ENCODE results near the gene FAF1.
A peak's percentile ranks its signal among the peaks of the same experiment; 100 is the strongest.
"Not testable (repeated sequence)": the region's sequence is repeated elsewhere in the genome, so short reads cannot be mapped to it uniquely, and the experiment has no call there.

Gene FAF1

GRCh38 chr1:50952566-50952965, 7.5 kb downstream of the FAF1 start:
- DNase-seq, result not testable (repeated sequence)

GRCh38 chr1:50950396-50950795, 9.7 kb downstream of the FAF1 start:
- DNase-seq, result no peak

- no peak for DNase-seq
These were observed 10.6 kb downstream of the FAF1 start for GRCh38 chr1:50949286-50949982.

GRCh38 chr1:50942334-50942733, 17.7 kb downstream of the FAF1 start:
- no peak for DNase-seq

GRCh38 chr1:50940291-50940690, 19.8 kb downstream of the FAF1 start:
- no peak for DNase-seq

- no peak for DNase-seq
These were observed 23.7 kb downstream of the FAF1 start for GRCh38 chr1:50936321-50936720.

GRCh38 chr1:50935276-50935675, 24.8 kb downstream of the FAF1 start:
- DNase-seq, result not testable (repeated sequence)

- DNase-seq, result no peak
These were observed 25.2 kb downstream of the FAF1 start for GRCh38 chr1:50934838-50935237.

GRCh38 chr1:50933770-50934169, 26.3 kb downstream of the FAF1 start:
- DNase-seq, result not testable (repeated sequence)

GRCh38 chr1:50932043-50932442, 28.0 kb downstream of the FAF1 start:
- not testable (repeated sequence) for DNase-seq

- DNase-seq, result no peak
These were observed 28.9 kb downstream of the FAF1 start for GRCh38 chr1:50930965-50931737.

- DNase-seq, result no peak
These were observed 29.9 kb downstream of the FAF1 start for GRCh38 chr1:50930193-50930592.

GRCh38 chr1:50929376-50929958, 30.6 kb downstream of the FAF1 start:
- DNase-seq, result peak; percentile 70

GRCh38 chr1:50923564-50923963, 36.5 kb downstream of the FAF1 start:
- no peak for DNase-seq

GRCh38 chr1:50921029-50921428, 39.0 kb downstream of the FAF1 start:
- no peak for DNase-seq

- DNase-seq, result no peak
These were observed 39.7 kb downstream of the FAF1 start for GRCh38 chr1:50920409-50920808.

- DNase-seq, result no peak
These were observed 42.6 kb downstream of the FAF1 start for GRCh38 chr1:50917138-50918137.

- no peak for DNase-seq
These were observed 44.4 kb downstream of the FAF1 start for GRCh38 chr1:50915621-50916020.

GRCh38 chr1:50913954-50914353, 46.1 kb downstream of the FAF1 start:
- no peak for DNase-seq

GRCh38 chr1:50910356-50910755, 49.7 kb downstream of the FAF1 start:
- not testable (repeated sequence) for DNase-seq

GRCh38 chr1:50907610-50908009, 52.5 kb downstream of the FAF1 start:
- not testable (repeated sequence) for DNase-seq

- DNase-seq, result not testable (repeated sequence)
These were observed 54.0 kb downstream of the FAF1 start for GRCh38 chr1:50906050-50906449.

GRCh38 chr1:50902419-50902818, 57.6 kb downstream of the FAF1 start:
- DNase-seq, result no peak

All from NCI-H1694 treated with DMSO at 0.1 percent for 48 hours (cell line).